HepG2 (cell line): ENCODE measurements around the gene ACO1. TPM values are rescaled to one million over a fixed set of nuclear protein-coding genes. Genes with fewer than 3 reads are reported as not detected.

ENCODE experiments used
- RFX5 ChIP-seq: IDR thresholded peaks from 2 replicates; pipeline ENCODE4 v1.6.1; 2011; ENCODE audit warnings: low read depth, low read length, improper control_type of control experiment
- SMAD1 ChIP-seq: sonication (generic); formaldehyde crosslinking; IDR thresholded peaks from 2 replicates; pipeline ENCODE4 v1.4.0; 2020; ENCODE audit warnings: missing genetic modification reagents, low read depth, mild to moderate bottlenecking, borderline replicate concordance
- ZNF383 ChIP-seq: sonication (generic); formaldehyde crosslinking; IDR thresholded peaks from 2 replicates; pipeline ENCODE4 v1.4.0; 2020; ENCODE audit warnings: missing genetic modification reagents, mild to moderate bottlenecking, borderline replicate concordance
- ZNF550 ChIP-seq: sonication (generic); formaldehyde crosslinking; IDR thresholded peaks from 2 replicates; pipeline ENCODE4 v1.4.0; 2020; ENCODE audit warnings: mild to moderate bottlenecking, missing genetic modification reagents, borderline replicate concordance
- ZNF7 ChIP-seq: IDR thresholded peaks from 2 replicates; pipeline ENCODE4 v1.6.1; 2016; ENCODE audit warnings: missing biosample characterization, missing genetic modification reagents
- ZNF773 ChIP-seq: sonication (generic); formaldehyde crosslinking; IDR thresholded peaks from 2 replicates; pipeline ENCODE4 v1.4.0; 2020; ENCODE audit warnings: missing genetic modification reagents, borderline replicate concordance
- polyA plus RNA-seq, 8 experiments: library from polyadenylated mRNA; depleted of rRNA in 3 of 8; stranded (reverse) in 7 of 8; unstranded in 1 of 8; fragments of >200 nt; fragmentation: Illumina TruSeq in 4 of 8; extraction: Trizol in 4 of 8; gene quantifications; 2 replicates each; pipeline versions ENCODE4 v1.2.1 to v1.2.3, GENCODE V29; 2011 to 2016; ENCODE audit warnings: low read depth in 4 of 8, missing spikeins in 1 of 8, mixed read lengths in 1 of 8; ENCODE audit not compliant: insufficient read depth in 1 of 8
- total RNA-seq, 5 experiments: library from RNA; depleted of rRNA; stranded (reverse); fragments of >200 nt; fragmentation: Illumina TruSeq; extraction: Trizol; gene quantifications; 2 replicates each; pipeline ENCODE4 v1.2.3, GENCODE V29; 2016; ENCODE audit warnings: low read depth in 1 of 5
- TF ChIP-seq, protein P1 (sequence below): IDR thresholded peaks from 2 replicates; pipeline ENCODE4 v1.6.1; 2016; ENCODE audit warnings: low read depth, missing genetic modification reagents, missing compliant biosample characterization
- TF ChIP-seq, protein P2 (sequence below): sonication (generic); formaldehyde crosslinking; IDR thresholded peaks from 2 replicates; pipeline ENCODE4 v1.4.0; 2020; ENCODE audit warnings: missing genetic modification reagents, borderline replicate concordance
- TF ChIP-seq, protein P3 (sequence below): sonication (generic); formaldehyde crosslinking; IDR thresholded peaks from 2 replicates; pipeline ENCODE4 v1.4.0; 2020; ENCODE audit warnings: missing genetic modification reagents

The ACO1 gene
- total and polyA plus RNA-seq, 2 of the 13 experiments (the other 11 are each of a cell fraction or from before 2014, with no cell fraction given), result 20.1 to 48.2 TPM

DNA sequence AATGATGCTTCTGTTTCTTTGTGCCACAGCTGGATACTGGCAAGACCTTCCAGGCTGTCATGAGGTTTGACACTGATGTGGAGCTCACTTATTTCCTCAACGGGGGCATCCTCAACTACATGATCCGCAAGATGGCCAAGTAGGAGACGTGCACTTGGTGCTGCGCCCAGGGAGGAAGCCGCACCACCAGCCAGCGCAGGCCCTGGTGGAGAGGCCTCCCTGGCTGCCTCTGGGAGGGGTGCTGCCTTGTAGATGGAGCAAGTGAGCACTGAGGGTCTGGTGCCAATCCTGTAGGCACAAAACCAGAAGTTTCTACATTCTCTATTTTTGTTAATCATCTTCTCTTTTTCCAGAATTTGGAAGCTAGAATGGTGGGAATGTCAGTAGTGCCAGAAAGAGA, 65.5 kb downstream of the ACO1 start (continued):
- TF ChIP-seq, protein P1, sequence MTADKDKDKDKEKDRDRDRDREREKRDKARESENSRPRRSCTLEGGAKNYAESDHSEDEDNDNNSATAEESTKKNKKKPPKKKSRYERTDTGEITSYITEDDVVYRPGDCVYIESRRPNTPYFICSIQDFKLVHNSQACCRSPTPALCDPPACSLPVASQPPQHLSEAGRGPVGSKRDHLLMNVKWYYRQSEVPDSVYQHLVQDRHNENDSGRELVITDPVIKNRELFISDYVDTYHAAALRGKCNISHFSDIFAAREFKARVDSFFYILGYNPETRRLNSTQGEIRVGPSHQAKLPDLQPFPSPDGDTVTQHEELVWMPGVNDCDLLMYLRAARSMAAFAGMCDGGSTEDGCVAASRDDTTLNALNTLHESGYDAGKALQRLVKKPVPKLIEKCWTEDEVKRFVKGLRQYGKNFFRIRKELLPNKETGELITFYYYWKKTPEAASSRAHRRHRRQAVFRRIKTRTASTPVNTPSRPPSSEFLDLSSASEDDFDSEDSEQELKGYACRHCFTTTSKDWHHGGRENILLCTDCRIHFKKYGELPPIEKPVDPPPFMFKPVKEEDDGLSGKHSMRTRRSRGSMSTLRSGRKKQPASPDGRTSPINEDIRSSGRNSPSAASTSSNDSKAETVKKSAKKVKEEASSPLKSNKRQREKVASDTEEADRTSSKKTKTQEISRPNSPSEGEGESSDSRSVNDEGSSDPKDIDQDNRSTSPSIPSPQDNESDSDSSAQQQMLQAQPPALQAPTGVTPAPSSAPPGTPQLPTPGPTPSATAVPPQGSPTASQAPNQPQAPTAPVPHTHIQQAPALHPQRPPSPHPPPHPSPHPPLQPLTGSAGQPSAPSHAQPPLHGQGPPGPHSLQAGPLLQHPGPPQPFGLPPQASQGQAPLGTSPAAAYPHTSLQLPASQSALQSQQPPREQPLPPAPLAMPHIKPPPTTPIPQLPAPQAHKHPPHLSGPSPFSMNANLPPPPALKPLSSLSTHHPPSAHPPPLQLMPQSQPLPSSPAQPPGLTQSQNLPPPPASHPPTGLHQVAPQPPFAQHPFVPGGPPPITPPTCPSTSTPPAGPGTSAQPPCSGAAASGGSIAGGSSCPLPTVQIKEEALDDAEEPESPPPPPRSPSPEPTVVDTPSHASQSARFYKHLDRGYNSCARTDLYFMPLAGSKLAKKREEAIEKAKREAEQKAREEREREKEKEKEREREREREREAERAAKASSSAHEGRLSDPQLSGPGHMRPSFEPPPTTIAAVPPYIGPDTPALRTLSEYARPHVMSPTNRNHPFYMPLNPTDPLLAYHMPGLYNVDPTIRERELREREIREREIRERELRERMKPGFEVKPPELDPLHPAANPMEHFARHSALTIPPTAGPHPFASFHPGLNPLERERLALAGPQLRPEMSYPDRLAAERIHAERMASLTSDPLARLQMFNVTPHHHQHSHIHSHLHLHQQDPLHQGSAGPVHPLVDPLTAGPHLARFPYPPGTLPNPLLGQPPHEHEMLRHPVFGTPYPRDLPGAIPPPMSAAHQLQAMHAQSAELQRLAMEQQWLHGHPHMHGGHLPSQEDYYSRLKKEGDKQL (CRISPR knock-in tag), result no peak
- TF ChIP-seq, protein P2, sequence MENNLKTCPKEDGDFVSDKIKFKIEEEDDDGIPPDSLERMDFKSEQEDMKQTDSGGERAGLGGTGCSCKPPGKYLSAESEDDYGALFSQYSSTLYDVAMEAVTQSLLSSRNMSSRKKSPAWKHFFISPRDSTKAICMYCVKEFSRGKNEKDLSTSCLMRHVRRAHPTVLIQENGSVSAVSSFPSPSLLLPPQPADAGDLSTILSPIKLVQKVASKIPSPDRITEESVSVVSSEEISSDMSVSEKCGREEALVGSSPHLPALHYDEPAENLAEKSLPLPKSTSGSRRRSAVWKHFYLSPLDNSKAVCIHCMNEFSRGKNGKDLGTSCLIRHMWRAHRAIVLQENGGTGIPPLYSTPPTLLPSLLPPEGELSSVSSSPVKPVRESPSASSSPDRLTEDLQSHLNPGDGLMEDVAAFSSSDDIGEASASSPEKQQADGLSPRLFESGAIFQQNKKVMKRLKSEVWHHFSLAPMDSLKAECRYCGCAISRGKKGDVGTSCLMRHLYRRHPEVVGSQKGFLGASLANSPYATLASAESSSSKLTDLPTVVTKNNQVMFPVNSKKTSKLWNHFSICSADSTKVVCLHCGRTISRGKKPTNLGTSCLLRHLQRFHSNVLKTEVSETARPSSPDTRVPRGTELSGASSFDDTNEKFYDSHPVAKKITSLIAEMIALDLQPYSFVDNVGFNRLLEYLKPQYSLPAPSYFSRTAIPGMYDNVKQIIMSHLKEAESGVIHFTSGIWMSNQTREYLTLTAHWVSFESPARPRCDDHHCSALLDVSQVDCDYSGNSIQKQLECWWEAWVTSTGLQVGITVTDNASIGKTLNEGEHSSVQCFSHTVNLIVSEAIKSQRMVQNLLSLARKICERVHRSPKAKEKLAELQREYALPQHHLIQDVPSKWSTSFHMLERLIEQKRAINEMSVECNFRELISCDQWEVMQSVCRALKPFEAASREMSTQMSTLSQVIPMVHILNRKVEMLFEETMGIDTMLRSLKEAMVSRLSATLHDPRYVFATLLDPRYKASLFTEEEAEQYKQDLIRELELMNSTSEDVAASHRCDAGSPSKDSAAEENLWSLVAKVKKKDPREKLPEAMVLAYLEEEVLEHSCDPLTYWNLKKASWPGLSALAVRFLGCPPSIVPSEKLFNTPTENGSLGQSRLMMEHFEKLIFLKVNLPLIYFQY (CRISPR knock-in tag), result no peak
- no peak for TF ChIP-seq SMAD1 (CRISPR knock-in tag)
- no peak for TF ChIP-seq ZNF383 (CRISPR knock-in tag)
- TF ChIP-seq ZNF550 (CRISPR knock-in tag), result no peak
- no peak for TF ChIP-seq ZNF773 (CRISPR knock-in tag)
- no peak for TF ChIP-seq RFX5
- TF ChIP-seq ZNF7 (CRISPR knock-in tag), result no peak
- TF ChIP-seq, protein P3, sequence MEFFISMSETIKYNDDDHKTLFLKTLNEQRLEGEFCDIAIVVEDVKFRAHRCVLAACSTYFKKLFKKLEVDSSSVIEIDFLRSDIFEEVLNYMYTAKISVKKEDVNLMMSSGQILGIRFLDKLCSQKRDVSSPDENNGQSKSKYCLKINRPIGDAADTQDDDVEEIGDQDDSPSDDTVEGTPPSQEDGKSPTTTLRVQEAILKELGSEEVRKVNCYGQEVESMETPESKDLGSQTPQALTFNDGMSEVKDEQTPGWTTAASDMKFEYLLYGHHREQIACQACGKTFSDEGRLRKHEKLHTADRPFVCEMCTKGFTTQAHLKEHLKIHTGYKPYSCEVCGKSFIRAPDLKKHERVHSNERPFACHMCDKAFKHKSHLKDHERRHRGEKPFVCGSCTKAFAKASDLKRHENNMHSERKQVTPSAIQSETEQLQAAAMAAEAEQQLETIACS (CRISPR knock-in tag), result no peak
